Measurements from ENCODE around the gene IZUMO1. TPM values are rescaled to one million over a fixed set of nuclear protein-coding genes. Genes with fewer than 3 reads are reported as not detected.
A peak's percentile ranks its signal among the peaks of the same experiment; 100 is the strongest.

Gene IZUMO1
- total RNA-seq, 1 donor from 2014 or later, result 2.9 TPM

GRCh38 chr19:48737360-48737998 is 9.2 kb downstream of the IZUMO1 start:
- peaks cover 17% of the 10 kb centered on the region for H3K4me1 ChIP-seq
- TF ChIP-seq, protein P1, sequence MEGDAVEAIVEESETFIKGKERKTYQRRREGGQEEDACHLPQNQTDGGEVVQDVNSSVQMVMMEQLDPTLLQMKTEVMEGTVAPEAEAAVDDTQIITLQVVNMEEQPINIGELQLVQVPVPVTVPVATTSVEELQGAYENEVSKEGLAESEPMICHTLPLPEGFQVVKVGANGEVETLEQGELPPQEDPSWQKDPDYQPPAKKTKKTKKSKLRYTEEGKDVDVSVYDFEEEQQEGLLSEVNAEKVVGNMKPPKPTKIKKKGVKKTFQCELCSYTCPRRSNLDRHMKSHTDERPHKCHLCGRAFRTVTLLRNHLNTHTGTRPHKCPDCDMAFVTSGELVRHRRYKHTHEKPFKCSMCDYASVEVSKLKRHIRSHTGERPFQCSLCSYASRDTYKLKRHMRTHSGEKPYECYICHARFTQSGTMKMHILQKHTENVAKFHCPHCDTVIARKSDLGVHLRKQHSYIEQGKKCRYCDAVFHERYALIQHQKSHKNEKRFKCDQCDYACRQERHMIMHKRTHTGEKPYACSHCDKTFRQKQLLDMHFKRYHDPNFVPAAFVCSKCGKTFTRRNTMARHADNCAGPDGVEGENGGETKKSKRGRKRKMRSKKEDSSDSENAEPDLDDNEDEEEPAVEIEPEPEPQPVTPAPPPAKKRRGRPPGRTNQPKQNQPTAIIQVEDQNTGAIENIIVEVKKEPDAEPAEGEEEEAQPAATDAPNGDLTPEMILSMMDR (IDR thresholded peaks at IDR 0.05), result no peak
- H3K4me3 ChIP-seq, result peak overlapping the region; percentile 67
- peaks cover 8% of the 10 kb centered on the region for H3K27me3 ChIP-seq (ENCODE audit: low read depth)
- H3K36me3 ChIP-seq, result peaks cover 6% of the 10 kb centered on the region
- DNase-seq (peak; percentile 52), ATAC-seq (no peak)
- intact Hi-C loops (cut with DNase I), result no loop called here
- no peak overlapping the region for H3K27ac ChIP-seq
- H3K9me3 ChIP-seq, result no peaks in the 10 kb centered on the region

GRCh38 chr19:48735031-48735615 is 11.6 kb downstream of the IZUMO1 start:
- DNase-seq (peak; percentile 57), ATAC-seq (no peak)
- H3K36me3 ChIP-seq, result peaks cover 6% of the 10 kb centered on the region
- H3K9me3 ChIP-seq, result no peaks in the 10 kb centered on the region
- no peak overlapping the region for H3K27ac ChIP-seq
- H3K27me3 ChIP-seq (ENCODE audit: low read depth), result peaks cover 13% of the 10 kb centered on the region
- TF ChIP-seq, protein P1 (IDR thresholded peaks at IDR 0.05), result no peak
- peak overlapping the region; percentile 12 for H3K4me3 ChIP-seq
- peaks cover 17% of the 10 kb centered on the region for H3K4me1 ChIP-seq
- intact Hi-C loops (cut with DNase I), result no loop called here

- H3K27me3 ChIP-seq (ENCODE audit: low read depth), result peaks cover 9% of the 10 kb centered on the region
- H3K9me3 ChIP-seq, result no peaks in the 10 kb centered on the region
- no peak overlapping the region for H3K27ac ChIP-seq
- TF ChIP-seq, protein P1 (IDR thresholded peaks at IDR 0.05), result no peak
- H3K4me3 ChIP-seq, result no peak overlapping the region
- peaks cover 17% of the 10 kb centered on the region for H3K4me1 ChIP-seq
- DNase-seq (no peak), ATAC-seq (no peak)
- intact Hi-C loops (cut with DNase I), result no loop called here
- peaks cover 6% of the 10 kb centered on the region for H3K36me3 ChIP-seq
Measured at GRCh38 chr19:48734625-48735024, 12.1 kb downstream of the IZUMO1 start.

DNA sequence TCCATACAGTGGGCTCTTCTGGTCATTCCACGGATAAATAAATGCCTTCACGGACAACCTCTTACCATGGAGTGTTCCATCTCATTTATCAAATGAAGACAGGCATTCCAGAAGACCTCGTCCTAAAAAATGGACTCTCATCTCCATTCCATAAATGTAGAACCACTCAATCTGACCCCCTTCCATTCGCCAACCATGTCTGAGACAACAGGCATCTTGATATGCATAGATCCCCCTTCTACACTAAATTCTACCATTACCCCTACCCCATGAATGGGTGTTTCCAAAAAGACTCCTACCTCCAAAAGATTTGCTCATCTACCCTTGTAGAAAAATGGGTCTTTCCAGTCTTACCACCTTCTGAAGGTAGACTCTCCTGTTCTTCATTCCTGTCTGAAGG is 15.3 kb downstream of the IZUMO1 start:
- TF ChIP-seq, protein P1 (IDR thresholded peaks at IDR 0.05), result no peak
- intact Hi-C loops (cut with DNase I), result no loop called here
- Histone ChIP-seq H3K27me3 (ENCODE audit: low read depth) (peaks cover 6% of the 10 kb centered on the region), H3K36me3 (peaks cover 11% of the 10 kb centered on the region), H3K9me3 (no peaks in the 10 kb centered on the region), H3K4me1 (no peaks in the 10 kb centered on the region), H3K27ac (no peak overlapping the region), H3K4me3 (no peak overlapping the region)
- DNase-seq, result no peak
- ATAC-seq, result no peak

DNA sequence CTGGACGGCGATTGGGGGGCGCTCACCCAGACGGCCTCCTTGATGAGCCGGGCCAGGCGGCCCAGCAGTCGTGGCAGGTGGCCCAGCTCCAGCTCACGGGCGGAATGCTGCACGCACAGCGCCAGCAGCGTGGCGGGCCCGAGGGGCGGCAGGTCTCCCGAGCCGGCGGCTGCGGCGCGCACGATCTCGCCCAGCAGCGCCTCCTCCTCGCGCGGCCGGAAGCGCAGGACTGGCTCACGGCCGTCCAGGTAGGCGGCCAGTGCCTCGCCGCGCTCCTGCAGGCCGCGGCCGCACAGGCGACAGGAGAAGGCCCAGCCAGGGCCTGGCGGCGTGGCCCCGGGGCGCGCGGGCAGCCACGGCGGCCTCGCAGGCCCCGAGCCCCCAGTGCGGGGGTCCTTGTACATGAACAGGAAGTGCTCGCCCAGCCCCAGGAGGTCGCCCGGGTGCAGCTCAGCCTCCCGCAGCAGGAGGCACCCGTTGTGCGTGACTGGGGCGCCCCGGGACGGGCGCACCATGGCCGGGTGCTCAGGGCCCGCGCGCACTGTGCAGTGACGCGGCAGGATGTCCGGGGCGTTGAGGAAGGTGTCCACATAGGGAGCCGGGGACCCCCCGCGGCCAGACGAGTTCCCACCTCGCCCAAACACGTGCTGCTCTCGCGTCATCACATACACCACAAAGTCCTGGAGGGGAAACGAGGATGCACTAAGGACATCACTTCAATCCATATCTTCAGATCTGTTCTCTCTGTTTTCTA is 17.6 kb downstream of the IZUMO1 start:
- H3K9me3 ChIP-seq, result no peaks in the 10 kb centered on the region
- H3K36me3 ChIP-seq, result peaks cover 11% of the 10 kb centered on the region
- peak; percentile 3 to 12 for ATAC-seq
- no peak overlapping the region for H3K27ac ChIP-seq
- peaks cover 23% of the 10 kb centered on the region for H3K4me1 ChIP-seq
- no peak for DNase-seq
- peaks cover 6% of the 10 kb centered on the region for H3K27me3 ChIP-seq (ENCODE audit: low read depth)
- TF ChIP-seq, protein P1 (IDR thresholded peaks at IDR 0.05), result no peak
- intact Hi-C loops (cut with DNase I), result no loop called here
- H3K4me3 ChIP-seq, result no peak overlapping the region

All from lower lobe of right lung (tissue), 2 donors.